Esophagus squamous epithelium (tissue), 4 donors: ENCODE measurements around the gene CARD8.

Experiments used
- POLR2A ChIP-seq, 4 donors: fragments of 450-650 bp; IDR thresholded peaks; one replicate each; pipeline ENCODE4 v1.6.1; 2017; ENCODE audit warnings: antibody characterized with exemption in 4 of 4, mild to moderate bottlenecking in 4 of 4, moderate library complexity in 3 of 4
- TF ChIP-seq, protein P1 (sequence below), 6 experiments: fragments of 450-650 bp in 4 of 6; fragments of 200-600 bp in 2 of 6; sonication (generic) in 2 of 6; IDR thresholded peaks; one replicate each; pipeline ENCODE4 v1.5.1; 2016 to 2019; ENCODE audit warnings: antibody characterized with exemption in 6 of 6, mild to moderate bottlenecking in 4 of 6, moderate library complexity in 4 of 6

GRCh38 chr19:48271531-48272151 is 15.9 kb upstream of the CARD8 start:
- TF ChIP-seq, protein P1, sequence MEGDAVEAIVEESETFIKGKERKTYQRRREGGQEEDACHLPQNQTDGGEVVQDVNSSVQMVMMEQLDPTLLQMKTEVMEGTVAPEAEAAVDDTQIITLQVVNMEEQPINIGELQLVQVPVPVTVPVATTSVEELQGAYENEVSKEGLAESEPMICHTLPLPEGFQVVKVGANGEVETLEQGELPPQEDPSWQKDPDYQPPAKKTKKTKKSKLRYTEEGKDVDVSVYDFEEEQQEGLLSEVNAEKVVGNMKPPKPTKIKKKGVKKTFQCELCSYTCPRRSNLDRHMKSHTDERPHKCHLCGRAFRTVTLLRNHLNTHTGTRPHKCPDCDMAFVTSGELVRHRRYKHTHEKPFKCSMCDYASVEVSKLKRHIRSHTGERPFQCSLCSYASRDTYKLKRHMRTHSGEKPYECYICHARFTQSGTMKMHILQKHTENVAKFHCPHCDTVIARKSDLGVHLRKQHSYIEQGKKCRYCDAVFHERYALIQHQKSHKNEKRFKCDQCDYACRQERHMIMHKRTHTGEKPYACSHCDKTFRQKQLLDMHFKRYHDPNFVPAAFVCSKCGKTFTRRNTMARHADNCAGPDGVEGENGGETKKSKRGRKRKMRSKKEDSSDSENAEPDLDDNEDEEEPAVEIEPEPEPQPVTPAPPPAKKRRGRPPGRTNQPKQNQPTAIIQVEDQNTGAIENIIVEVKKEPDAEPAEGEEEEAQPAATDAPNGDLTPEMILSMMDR (IDR thresholded peaks at IDR 0.05) = no peak
- TF ChIP-seq POLR2A (IDR thresholded peaks at IDR 0.05) = no peak
